Activated CD4-positive, CD25-positive, alpha-beta regulatory T cell treated with anti-CD3 and anti-CD28 coated beads, Interleukin-2, amount 50 U/mL, for 72 hours (primary cell): ENCODE data around the gene AKR1C1.
"Not testable (repeated sequence)": the region's sequence is repeated elsewhere in the genome, so short reads cannot be mapped to it uniquely, and the experiment has no call there.

Source experiments
- DNase-seq: peaks from one replicate; pipeline ENCODE4 v3.0.0; 2021

The AKR1C1 gene

DNA sequence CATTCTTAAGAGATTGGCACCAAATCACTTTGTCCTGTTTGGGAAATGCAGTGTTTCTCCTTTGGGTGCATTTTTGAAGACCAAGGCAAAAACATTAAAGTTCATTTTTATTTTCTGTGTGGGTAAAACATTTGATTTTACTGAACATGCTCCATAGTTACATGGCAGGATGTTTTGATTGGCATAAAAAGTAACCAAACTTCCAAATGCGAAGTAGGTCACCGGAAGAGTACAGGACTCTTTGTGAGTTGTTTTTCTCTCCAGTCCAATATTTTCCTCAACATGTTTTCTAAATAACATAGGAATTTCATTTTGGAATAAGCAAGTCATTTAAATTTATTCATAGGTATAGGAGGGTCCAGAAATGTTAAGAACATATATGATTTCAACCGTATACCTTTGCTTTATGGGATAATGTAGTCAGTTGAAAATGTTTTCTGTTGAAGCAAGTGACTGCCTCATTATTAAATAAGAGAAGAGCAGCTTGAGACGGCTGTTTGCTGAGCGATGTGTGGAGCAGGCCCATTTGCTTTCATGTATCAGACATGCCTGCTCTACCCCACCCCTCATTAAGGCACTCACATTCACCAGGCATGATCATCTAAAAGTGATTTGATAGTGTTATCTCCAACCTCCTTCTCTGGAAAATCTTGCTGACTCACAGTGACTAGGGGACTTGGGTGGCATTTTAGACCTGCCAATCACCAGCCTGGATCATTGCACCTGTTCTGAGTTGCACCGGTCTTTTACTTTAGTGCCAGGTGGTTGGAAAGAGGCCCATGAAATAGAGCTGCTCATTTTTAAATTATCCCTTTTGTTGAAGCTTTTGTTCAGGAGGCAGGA lies 56.8 kb downstream of the AKR1C1 start:
- DNase-seq: not testable (repeated sequence)

DNA sequence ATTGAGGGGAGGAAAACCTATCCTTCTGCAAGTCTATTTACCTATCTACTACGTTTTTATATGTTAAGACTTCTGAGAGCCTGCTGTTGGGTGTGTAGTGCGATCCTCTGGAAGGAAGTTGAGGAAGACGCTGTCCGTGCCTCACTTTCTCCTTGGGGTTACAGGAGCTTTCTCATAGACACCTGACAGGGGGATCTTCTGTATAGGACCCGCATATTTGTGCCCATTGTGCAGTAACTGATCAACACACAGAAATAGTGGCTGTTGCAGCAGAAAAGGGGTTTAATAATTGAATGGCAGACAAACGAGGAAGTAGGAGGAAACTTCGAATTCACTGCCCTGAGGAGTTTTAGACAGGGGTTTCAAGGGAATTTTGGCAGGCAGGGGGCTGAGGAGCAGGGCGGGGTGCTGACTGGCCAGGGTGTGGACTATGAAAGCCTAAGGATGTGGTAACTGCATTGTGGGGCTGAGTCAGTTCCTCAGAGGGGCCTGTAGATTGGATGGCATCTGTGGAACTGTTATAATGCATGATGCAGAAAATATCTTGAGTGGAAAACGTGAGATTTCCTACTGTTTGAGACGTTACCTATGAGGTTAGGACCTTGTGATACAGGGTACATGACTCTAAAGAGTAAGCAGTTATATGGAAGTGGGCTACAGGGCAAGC lies 58.5 kb downstream of the AKR1C1 start:
- not testable (repeated sequence) for DNase-seq

DNA sequence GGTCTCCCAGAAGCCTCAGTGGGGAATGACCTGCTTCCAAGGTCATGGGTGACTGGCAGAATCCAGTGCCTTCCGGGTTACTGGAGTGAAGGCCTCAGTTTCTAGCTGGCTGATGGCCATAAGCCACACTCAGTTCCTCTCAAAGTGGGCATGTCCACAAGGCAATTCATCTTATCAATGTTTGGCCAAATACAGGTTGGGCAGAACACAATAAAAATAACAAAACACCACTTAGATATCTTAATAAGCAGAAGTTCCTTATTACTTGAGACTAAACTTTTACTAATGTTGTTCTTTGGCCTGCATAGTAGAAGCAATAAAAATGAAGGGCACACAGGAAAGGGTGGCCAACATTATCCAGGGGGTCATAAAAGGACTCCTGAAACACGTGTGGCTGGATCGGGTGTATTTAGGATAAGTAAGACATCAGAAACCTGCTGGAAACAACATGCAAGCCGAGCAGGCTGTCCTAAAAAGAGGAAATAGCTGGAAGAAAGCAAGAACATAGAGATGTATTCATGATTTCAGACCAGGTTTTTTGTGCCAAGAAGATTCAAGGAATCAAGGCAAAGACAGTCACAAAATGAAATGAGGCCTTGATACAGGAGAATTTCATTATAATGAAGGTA lies 60.1 kb downstream of the AKR1C1 start:
- no peak for DNase-seq

DNA sequence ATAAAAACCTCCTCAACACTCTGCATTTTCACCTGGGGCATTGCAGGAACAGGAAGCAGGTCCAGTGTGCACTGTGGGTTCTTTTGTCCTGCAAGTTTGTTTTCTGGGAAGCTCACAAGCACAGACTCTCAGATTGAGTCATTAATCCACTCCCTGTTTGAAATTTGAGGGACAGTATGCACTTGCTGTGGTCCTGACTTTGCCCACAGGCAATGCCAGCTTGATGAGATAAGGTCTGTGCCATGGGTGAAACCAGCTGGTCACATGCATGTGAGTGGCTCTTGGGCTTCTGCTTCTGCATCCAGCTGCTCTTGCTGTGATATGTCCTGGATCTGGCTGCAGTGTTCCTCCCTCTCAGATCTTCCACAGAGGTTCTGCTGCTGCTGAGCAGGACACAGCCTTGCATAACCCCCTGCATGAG lies 62.3 kb downstream of the AKR1C1 start:
- DNase-seq: not testable (repeated sequence)

DNA sequence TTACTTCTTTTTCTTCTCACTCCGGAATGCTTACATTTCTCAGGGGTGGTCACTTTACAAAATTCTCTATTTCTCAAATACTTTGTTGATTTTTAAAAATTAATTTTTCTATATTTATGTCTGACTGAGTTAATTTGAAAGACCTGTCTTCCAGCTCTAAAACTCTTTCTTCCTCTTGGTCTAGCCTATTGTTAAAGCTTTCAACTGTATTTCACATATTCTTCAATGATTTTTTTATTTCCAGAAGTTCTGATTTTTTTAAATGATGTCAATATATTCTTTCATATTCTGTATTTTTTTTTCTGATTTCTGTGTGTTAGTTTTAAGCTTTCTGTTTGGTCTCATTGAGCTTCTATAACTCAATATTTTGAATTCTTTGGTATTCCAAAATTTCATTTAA lies 67.8 kb downstream of the AKR1C1 start:
- no peak for DNase-seq

DNA sequence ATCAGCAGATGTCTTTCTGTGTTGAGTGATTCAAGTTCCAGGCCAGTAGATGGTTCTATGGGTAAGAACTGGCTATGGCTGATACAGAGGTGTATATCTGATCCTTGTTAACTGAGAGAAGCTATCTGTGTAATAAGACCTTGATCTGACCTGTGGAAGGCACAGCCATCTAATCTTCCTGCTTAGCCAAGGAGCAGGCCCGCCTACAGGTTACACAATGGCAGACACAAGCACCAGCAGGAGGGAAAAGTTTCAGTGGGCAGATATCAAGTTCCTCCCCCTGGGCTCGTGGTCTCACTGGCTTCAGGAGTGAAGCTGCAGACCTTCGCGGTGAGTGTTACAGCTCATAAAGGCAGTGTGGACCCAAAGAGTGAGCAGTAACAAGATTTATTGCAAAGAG lies 68.4 kb downstream of the AKR1C1 start:
- DNase-seq: not testable (repeated sequence)

DNA sequence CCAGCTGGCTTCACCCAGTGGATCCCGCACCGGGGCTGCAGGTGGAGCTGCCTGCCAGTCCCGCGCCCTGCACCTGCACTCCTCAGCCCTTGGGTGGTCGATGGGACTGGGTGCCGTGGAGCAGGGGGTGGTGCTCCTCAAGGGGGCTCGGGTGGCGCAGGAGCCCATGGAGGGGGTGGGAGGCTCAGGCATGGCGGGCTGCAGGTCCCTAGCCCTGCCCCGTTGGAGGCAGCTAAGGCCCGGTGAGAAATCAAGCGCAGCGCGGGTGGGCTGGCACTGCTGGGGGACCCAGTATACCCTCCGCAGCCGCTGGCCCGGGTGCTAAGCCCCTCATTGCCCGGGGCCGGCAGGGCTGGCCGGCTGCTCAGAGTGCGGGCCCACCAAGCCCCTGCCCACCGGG lies 69.2 kb downstream of the AKR1C1 start:
- not testable (repeated sequence) for DNase-seq
